Upper lobe of left lung (tissue), 4 donors: Measurements from ENCODE around the gene SRGAP3.

Experiments
- CTCF ChIP-seq, 6 experiments: fragments of 450-650 bp in 4 of 6; fragments of 200-600 bp in 2 of 6; sonication (generic) in 2 of 6; IDR thresholded peaks; one replicate each; pipeline ENCODE4 v1.5.1; 2016 to 2019; ENCODE audit warnings: antibody characterized with exemption in 6 of 6
- EP300 ChIP-seq, 4 donors: sonication (generic); formaldehyde crosslinking; IDR thresholded peaks; one replicate each; pipeline ENCODE4 v1.5.1; 2017; ENCODE audit warnings: antibody characterized with exemption in 4 of 4, control low read depth in 2 of 4
- POLR2A ChIP-seq, 4 donors: fragments of 450-650 bp; IDR thresholded peaks; one replicate each; pipeline ENCODE4 v1.5.1; 2016 to 2017; ENCODE audit warnings: antibody characterized with exemption in 4 of 4, mild to moderate bottlenecking in 2 of 4

GRCh38 chr3:9247941-9248521, 1.4 kb downstream of the SRGAP3 start:
- TF ChIP-seq POLR2A (IDR thresholded peaks at IDR 0.05), result no peak
- TF ChIP-seq CTCF (IDR thresholded peaks at IDR 0.05), result no peak
- no peak for TF ChIP-seq EP300 (IDR thresholded peaks at IDR 0.05)
